Measurements from ENCODE around the gene CEBPG. TPM values are rescaled to one million over a fixed set of nuclear protein-coding genes. Genes with fewer than 3 reads are reported as not detected.

Gene CEBPG
- total RNA-seq, 1 donor from 2014 or later, result 32.0 TPM

DNA sequence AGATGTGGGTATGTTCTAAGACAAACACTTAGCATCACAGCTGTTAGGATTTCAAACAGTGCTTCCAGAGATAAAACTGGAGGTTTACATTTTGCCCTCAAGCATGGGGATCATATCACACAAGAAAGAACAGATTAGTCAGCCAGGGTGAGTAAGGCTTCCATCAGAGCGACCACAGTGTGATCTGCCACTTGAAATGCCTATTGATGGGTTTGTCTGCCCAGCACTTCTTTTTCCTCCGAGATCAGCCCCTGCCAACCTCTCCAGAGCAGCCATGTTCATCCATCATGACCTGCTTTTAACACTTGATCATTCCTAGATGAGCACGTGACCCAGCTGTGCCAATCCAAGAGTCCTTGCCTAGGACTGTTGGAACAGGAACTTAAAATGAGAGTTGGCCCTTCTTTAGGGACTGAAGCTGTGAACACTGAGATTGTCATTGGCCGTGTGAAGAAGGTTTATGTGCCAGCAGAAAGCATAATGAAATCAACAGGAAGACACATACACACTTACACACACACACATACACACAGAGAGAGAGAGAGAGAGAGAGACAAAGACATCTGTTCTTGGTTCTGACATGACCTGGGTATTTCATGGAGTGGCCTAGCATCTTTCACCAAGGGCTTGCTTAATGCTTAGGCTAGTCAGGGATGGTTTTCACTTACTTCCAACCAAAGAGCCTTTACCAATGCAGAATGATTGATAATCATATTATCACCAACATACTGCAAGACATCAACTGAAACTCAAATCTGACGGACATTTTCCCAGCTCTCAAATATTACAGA lies 5.2 kb upstream of the CEBPG start:
- Mint-ChIP-seq H3K4me1 (peaks cover 8% of the 10 kb centered on the region), H3K4me3 (no peak overlapping the region), H3K27me3 (peaks cover 4% of the 10 kb centered on the region), H3K9me3 (no peaks in the 10 kb centered on the region), H3K27ac (no peak overlapping the region), H3K36me3 (ENCODE audit: low read depth) (no peaks in the 10 kb centered on the region)
- TF ChIP-seq, protein P1, sequence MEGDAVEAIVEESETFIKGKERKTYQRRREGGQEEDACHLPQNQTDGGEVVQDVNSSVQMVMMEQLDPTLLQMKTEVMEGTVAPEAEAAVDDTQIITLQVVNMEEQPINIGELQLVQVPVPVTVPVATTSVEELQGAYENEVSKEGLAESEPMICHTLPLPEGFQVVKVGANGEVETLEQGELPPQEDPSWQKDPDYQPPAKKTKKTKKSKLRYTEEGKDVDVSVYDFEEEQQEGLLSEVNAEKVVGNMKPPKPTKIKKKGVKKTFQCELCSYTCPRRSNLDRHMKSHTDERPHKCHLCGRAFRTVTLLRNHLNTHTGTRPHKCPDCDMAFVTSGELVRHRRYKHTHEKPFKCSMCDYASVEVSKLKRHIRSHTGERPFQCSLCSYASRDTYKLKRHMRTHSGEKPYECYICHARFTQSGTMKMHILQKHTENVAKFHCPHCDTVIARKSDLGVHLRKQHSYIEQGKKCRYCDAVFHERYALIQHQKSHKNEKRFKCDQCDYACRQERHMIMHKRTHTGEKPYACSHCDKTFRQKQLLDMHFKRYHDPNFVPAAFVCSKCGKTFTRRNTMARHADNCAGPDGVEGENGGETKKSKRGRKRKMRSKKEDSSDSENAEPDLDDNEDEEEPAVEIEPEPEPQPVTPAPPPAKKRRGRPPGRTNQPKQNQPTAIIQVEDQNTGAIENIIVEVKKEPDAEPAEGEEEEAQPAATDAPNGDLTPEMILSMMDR (IDR thresholded peaks at IDR 0.05), result no peak
- DNase-seq (no peak), ATAC-seq (ENCODE audit: low read depth) (no peak)
- POLR2A ChIA-PET, result interaction anchor here (0.7 kb wide), 1 partner anchor 132 kb away, joined by 9 read pairs; no protein-coding TSS in a partner anchor
- intact Hi-C loops (cut with micrococcal nuclease), result no loop called here
- CTCF ChIA-PET, result no interaction called here

DNA sequence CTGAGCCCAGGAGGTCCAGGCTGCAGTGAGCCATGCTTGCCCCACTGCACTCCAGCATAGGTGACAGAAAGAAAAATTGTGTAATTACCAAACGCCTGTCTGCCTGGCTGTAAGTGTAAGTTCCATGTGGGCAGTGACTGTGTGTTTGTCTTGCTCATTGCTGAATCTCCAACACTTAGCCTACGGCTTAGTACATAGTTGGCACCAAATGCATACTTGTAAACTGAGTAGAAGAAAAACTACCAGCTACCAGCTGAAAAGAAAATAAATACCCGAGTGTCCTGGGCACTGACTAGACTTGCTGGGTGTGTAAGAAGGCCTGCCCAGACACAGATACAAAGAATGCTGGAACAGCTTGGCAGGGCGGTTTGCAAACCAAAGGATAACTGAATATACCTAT lies 2.7 kb upstream of the CEBPG start:
- Mint-ChIP-seq H3K27me3 (no peaks in the 10 kb centered on the region), H3K27ac (no peak overlapping the region), H3K36me3 (ENCODE audit: low read depth) (peaks cover 9% of the 10 kb centered on the region), H3K4me1 (peaks cover 26% of the 10 kb centered on the region), H3K9me3 (no peaks in the 10 kb centered on the region), H3K4me3 (no peak overlapping the region)
- ChIA-PET POLR2A (no interaction called here), CTCF (no interaction called here)
- DNase-seq, result no peak
- ATAC-seq (ENCODE audit: low read depth), result no peak
- TF ChIP-seq, protein P1 (IDR thresholded peaks at IDR 0.05), result no peak
- intact Hi-C loops (cut with micrococcal nuclease), result loop anchor here (5.0 to 10.0 kb wide), 5 partner anchors 398 to 1057 kb away; partner anchors contain the start of genes ANKRD27, CEP89, FAAP24 and GPI

DNA sequence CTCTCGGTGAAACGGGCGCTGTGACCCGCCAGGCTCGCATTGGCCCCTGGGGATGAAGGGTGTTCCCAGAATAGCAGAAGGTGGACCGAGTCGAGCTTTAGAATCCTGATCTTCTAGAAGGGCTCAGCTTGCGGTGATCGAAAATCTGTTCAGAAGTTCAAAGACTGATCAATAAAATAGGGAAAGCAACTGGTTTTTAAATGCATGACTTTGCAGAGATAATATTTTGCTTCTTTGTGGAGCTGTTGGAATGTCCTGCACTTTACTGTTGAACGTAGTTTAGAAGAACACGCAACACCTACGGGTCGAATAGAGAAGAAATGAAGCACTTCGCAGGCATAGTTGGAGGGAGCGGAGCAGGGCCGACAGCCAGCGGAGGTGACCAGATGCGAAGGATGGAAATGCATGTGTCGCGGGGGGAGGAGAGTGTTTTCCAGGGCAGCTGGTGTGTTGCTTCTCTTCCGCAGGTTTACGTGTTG lies 766 bp downstream of the CEBPG start:
- Mint-ChIP-seq H3K9me3 (no peaks in the 10 kb centered on the region), H3K36me3 (ENCODE audit: low read depth) (peaks cover 31% of the 10 kb centered on the region), H3K27ac (peak overlapping the region; percentile 86), H3K27me3 (no peaks in the 10 kb centered on the region), H3K4me3 (peak overlapping the region; percentile 86), H3K4me1 (peaks cover 56% of the 10 kb centered on the region)
- ChIA-PET CTCF (interaction anchor here (0.6 kb wide), 1 partner anchor 798 kb away, joined by 3 read pairs; the partner anchor contains the start of gene LSM14A), POLR2A (interaction anchor here (0.5 to 3.9 kb wide), 9 partner anchors 34 to 797 kb away, joined by 3 to 43 read pairs (median 4); partner anchors contain the start of genes CEBPA, GPATCH1 and PEPD)
- ATAC-seq (ENCODE audit: low read depth) (no peak), DNase-seq (no peak)
- intact Hi-C loops (cut with micrococcal nuclease), result loop anchor here (5.0 to 10.0 kb wide), 5 partner anchors 402 to 1053 kb away; partner anchors contain the start of genes ANKRD27, CEP89, FAAP24 and GPI
- TF ChIP-seq, protein P1 (IDR thresholded peaks at IDR 0.05), result no peak

DNA sequence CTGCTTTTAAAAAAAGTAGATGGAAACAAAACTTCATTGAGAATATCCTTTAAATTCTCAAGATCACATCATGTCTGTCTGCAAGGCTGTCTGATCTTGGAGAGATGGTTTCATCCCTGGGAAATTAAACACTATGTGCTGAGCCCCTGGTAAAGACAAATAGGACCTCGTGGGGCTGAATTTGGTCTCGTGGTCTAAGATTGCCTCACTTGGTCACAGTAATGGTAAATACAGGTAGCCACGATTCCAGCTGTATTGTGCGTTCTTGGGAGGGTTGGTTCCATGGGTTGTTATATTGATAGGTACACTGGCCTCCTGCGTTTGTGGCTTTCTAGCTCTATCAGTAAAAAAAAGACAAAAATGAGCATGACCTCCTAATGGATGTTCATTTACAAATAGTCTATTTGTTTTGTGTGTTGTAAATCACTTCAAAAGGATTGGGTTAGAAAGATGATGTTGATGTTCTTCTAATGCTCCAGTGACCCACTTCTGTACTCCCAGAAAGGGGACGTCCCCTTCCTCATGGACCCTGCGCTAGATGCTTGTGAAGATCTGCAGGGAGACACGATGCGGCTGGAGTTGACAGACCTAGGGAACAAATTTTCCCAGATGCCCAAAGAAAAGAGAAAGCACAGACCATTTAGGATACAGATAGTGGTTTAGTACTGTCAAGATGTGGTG lies 1.8 kb downstream of the CEBPG start:
- peaks cover 56% of the 10 kb centered on the region for H3K4me1 Mint-ChIP-seq

More for the DNA sequence above, 1.8 kb downstream of the CEBPG start:
- no peak for ATAC-seq (ENCODE audit: low read depth)
- Mint-ChIP-seq H3K27me3 (no peaks in the 10 kb centered on the region), H3K4me3 (peak overlapping the region; percentile 86), H3K27ac (peak overlapping the region; percentile 24), H3K9me3 (no peaks in the 10 kb centered on the region), H3K36me3 (ENCODE audit: low read depth) (peaks cover 40% of the 10 kb centered on the region)
- POLR2A ChIA-PET, result interaction anchor here (3.9 kb wide), 1 partner anchor 198 kb away, joined by 43 read pairs; no protein-coding TSS in a partner anchor
- intact Hi-C loops (cut with micrococcal nuclease), result loop anchor here (10.0 kb wide), 2 partner anchors 700 to 990 kb away; partner anchors contain the start of genes ANKRD27, GPI and RGS9BP
- CTCF ChIA-PET, result no interaction called here
- no peak for DNase-seq
- TF ChIP-seq, protein P1 (IDR thresholded peaks at IDR 0.05), result no peak

Data from activated B cell treated with CpG ODN at 0.5 μM for 24 hours (primary cell).